Progenitor cell of endocrine pancreas (in vitro differentiated cells): ENCODE results near the gene ACLY. TPM values are rescaled to one million over a fixed set of nuclear protein-coding genes. Genes with fewer than 3 reads are reported as not detected.
"Not testable (repeated sequence)": the region's sequence is repeated elsewhere in the genome, so short reads cannot be mapped to it uniquely, and the experiment has no call there.

Source experiments
- DNase-seq: peaks from one replicate; pipeline ENCODE4 v3.0.0; 2021; ENCODE audit warnings: low spot score; ENCODE audit not compliant: unreplicated experiment
- H3K27ac Mint-ChIP-seq: 2 replicates; pipeline ENCODE4 v1.8.0; 2021; ENCODE audit warnings: mild to moderate bottlenecking, moderate library complexity, mixed read lengths
- H3K27me3 Mint-ChIP-seq: 2 replicates; pipeline ENCODE4 v1.8.0; 2021; ENCODE audit warnings: mixed read lengths
- H3K36me3 Mint-ChIP-seq: 2 replicates; pipeline ENCODE4 v1.8.0; 2022; ENCODE audit warnings: mixed read lengths; ENCODE audit not compliant: insufficient read depth
- H3K4me1 Mint-ChIP-seq: 2 replicates; pipeline ENCODE4 v1.8.0; 2021; ENCODE audit warnings: low read depth, mixed read lengths
- H3K4me3 Mint-ChIP-seq: 2 replicates; pipeline ENCODE4 v1.8.0; 2021; ENCODE audit warnings: low read depth, mild to moderate bottlenecking, moderate library complexity, mixed read lengths
- H3K9me3 Mint-ChIP-seq: 2 replicates; pipeline ENCODE4 v1.8.0; 2021; ENCODE audit warnings: low read depth, mixed read lengths
- total RNA-seq: library from RNA; stranded (reverse); gene quantifications from 2 replicates; pipeline ENCODE4 v1.2.1, GENCODE V29; 2021
- TF ChIP-seq, protein P1 (sequence below): fragments of 200-600 bp; sonication (generic); IDR thresholded peaks from one replicate; pipeline ENCODE4 v1.5.0; 2021; ENCODE audit warnings: antibody characterized with exemption, mild to moderate bottlenecking; ENCODE audit not compliant: unreplicated experiment

ACLY gene
- total RNA-seq, 1 donor from 2014 or later, result 188 TPM

- no peaks in the 10 kb centered on the region for H3K36me3 Mint-ChIP-seq
- no peak overlapping the region for H3K27ac Mint-ChIP-seq
- H3K4me3 Mint-ChIP-seq, result no peak overlapping the region
- H3K4me1 Mint-ChIP-seq, result peaks cover 11% of the 10 kb centered on the region
- no peaks in the 10 kb centered on the region for H3K27me3 Mint-ChIP-seq
- H3K9me3 Mint-ChIP-seq, result no peaks in the 10 kb centered on the region
- DNase-seq, result no peak
- TF ChIP-seq, protein P1, sequence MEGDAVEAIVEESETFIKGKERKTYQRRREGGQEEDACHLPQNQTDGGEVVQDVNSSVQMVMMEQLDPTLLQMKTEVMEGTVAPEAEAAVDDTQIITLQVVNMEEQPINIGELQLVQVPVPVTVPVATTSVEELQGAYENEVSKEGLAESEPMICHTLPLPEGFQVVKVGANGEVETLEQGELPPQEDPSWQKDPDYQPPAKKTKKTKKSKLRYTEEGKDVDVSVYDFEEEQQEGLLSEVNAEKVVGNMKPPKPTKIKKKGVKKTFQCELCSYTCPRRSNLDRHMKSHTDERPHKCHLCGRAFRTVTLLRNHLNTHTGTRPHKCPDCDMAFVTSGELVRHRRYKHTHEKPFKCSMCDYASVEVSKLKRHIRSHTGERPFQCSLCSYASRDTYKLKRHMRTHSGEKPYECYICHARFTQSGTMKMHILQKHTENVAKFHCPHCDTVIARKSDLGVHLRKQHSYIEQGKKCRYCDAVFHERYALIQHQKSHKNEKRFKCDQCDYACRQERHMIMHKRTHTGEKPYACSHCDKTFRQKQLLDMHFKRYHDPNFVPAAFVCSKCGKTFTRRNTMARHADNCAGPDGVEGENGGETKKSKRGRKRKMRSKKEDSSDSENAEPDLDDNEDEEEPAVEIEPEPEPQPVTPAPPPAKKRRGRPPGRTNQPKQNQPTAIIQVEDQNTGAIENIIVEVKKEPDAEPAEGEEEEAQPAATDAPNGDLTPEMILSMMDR, result no peak
These were observed 58.4 kb downstream of the ACLY start for GRCh38 chr17:41860254-41860931.

DNA sequence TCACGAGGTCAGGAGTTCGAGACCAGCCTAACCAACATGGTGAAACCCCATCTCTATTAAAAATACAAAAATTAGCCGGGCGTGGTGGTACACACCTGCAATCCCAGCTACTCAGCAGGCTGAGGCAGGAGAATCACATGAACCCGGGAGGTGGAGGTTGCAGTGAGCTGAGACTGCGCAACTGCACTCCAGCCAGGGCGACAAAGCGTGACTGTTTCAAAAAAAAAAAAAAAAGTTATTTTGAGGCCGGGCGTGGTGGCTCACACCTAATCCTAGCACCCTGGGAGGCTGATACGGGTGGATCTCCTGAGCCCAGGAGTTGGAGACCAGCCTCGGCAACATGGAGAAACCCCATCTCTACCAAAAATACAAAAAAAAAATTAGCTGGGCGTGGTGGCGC is 67.4 kb downstream of the ACLY start:
- not testable (repeated sequence) for H3K4me3 Mint-ChIP-seq, H3K36me3 Mint-ChIP-seq, H3K9me3 Mint-ChIP-seq, H3K4me1 Mint-ChIP-seq, H3K27me3 Mint-ChIP-seq, DNase-seq, H3K27ac Mint-ChIP-seq

- H3K27ac Mint-ChIP-seq, result no peak overlapping the region
- no peak overlapping the region for H3K4me3 Mint-ChIP-seq
- TF ChIP-seq, protein P1, result no peak
- H3K9me3 Mint-ChIP-seq, result no peaks in the 10 kb centered on the region
- H3K36me3 Mint-ChIP-seq, result peaks cover 5% of the 10 kb centered on the region
- no peak for DNase-seq
- H3K4me1 Mint-ChIP-seq, result no peaks in the 10 kb centered on the region
- no peaks in the 10 kb centered on the region for H3K27me3 Mint-ChIP-seq
These were observed 69.3 kb downstream of the ACLY start for GRCh38 chr17:41849251-41849990.

GRCh38 chr17:41848788-41849187 is 70.0 kb downstream of the ACLY start:
- no peak overlapping the region for H3K4me3 Mint-ChIP-seq
- peaks cover 5% of the 10 kb centered on the region for H3K36me3 Mint-ChIP-seq
- H3K27ac Mint-ChIP-seq, result no peak overlapping the region
- H3K27me3 Mint-ChIP-seq, result no peaks in the 10 kb centered on the region
- no peaks in the 10 kb centered on the region for H3K9me3 Mint-ChIP-seq
- TF ChIP-seq, protein P1, result no peak
- DNase-seq, result no peak
- no peaks in the 10 kb centered on the region for H3K4me1 Mint-ChIP-seq

GRCh38 chr17:41844971-41845370 is 73.8 kb downstream of the ACLY start:
- TF ChIP-seq, protein P1, result no peak
- H3K4me3 Mint-ChIP-seq, result no peak overlapping the region
- no peaks in the 10 kb centered on the region for H3K27me3 Mint-ChIP-seq
- no peak overlapping the region for H3K27ac Mint-ChIP-seq
- no peak for DNase-seq
- H3K36me3 Mint-ChIP-seq, result no peaks in the 10 kb centered on the region
- H3K4me1 Mint-ChIP-seq, result no peaks in the 10 kb centered on the region
- H3K9me3 Mint-ChIP-seq, result no peaks in the 10 kb centered on the region

DNA sequence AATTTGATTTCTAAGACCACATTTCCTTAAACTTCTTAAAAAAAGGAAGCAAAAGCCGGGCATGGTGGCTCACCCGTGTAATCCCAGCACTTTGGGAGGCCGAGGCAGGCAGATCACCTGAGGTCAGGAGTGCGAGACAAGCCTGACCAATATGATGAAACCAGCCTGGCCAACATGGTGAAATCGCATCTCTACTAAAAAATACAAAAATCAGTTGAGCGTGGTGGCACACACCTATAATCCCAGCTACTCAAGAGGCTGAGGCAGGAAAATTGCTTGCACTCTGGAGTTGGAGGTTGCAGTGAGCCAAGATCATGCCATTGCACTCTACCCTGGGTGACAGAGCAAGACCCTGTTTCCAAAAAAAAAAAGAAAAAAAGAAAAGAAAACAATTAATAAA is 78.0 kb downstream of the ACLY start:
- H3K9me3 Mint-ChIP-seq, DNase-seq, H3K4me1 Mint-ChIP-seq, H3K27ac Mint-ChIP-seq, H3K27me3 Mint-ChIP-seq, H3K36me3 Mint-ChIP-seq, H3K4me3 Mint-ChIP-seq: not testable (repeated sequence)

DNA sequence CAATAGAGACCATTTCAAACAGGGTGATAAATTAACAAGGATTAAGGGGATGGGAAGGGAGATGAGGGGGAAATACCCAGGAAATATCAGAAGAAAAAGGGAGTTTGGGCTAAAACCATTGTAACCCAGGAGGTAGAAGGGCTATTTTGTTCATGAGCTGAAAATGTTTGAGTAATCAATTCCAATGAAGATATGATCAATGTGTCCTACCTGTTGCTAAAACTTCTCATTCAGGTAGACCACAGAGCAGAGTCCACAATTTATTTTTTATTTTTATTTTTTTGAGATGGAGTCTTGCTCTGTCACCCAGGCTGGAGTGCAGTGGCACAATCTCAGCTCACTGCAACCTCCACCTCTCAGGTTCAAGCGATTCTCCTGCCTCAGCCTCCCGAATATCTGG is 79.3 kb downstream of the ACLY start:
- not testable (repeated sequence) for H3K4me3 Mint-ChIP-seq, H3K4me1 Mint-ChIP-seq, DNase-seq, H3K27ac Mint-ChIP-seq, H3K27me3 Mint-ChIP-seq, H3K36me3 Mint-ChIP-seq, H3K9me3 Mint-ChIP-seq
